HEK293 (cell line): ENCODE results near the gene CARD10.

Experiments
- CTCF ChIA-PET: fragments of 350-600 bp; formaldehyde crosslinking; extraction: SDS; loops from one replicate; lab custom pipeline; 2021; ENCODE audit warnings: antibody characterized with exemption; lab: Yijun Ruan, JAX
- POLR2A ChIA-PET: fragments of 300-600 bp; formaldehyde crosslinking; extraction: SDS; loops from one replicate; lab custom pipeline; 2020; ENCODE audit warnings: antibody characterized with exemption, inconsistent platforms; lab: Yijun Ruan, JAX
- H3K27ac ChIP-seq: fragments of 200-500 bp; sonication (Bioruptor generic); 2 replicates; pipeline ENCODE4 v1.5.1; 2014; ENCODE audit warnings: low read depth, low read length, control low read depth, inconsistent platforms; ENCODE audit errors: extremely low read depth
- H3K36me3 ChIP-seq, 2 experiments: fragments of 200-500 bp in 1 of 2; sonication (Bioruptor generic) in 1 of 2; 1 replicate in 1 of 2; 2 replicates in 1 of 2; pipeline ENCODE4 v1.5.1; 2014 to 2017; ENCODE audit warnings: inconsistent platforms in 2 of 2, low read length in 2 of 2; ENCODE audit not compliant: control insufficient read depth in 2 of 2, insufficient read depth in 1 of 2
- H3K4me1 ChIP-seq: fragments of 200-500 bp; sonication (Bioruptor generic); 2 replicates; pipeline ENCODE4 v1.5.1; 2014; ENCODE audit warnings: mild to moderate bottlenecking, low read length, inconsistent platforms; ENCODE audit not compliant: control insufficient read depth, insufficient read depth
- H3K4me3 ChIP-seq: 2 replicates; pipeline ENCODE4 v1.5.1; 2011; ENCODE audit warnings: low read depth, mild to moderate bottlenecking, control low read depth, low read length, moderate library complexity
- H3K9me3 ChIP-seq: fragments of 200-500 bp; sonication (Bioruptor generic); 2 replicates; pipeline ENCODE4 v1.5.1; 2014; ENCODE audit warnings: low read depth, low read length, inconsistent platforms; ENCODE audit not compliant: control insufficient read depth, insufficient read depth
- ATF2 ChIP-seq: fragments of 450-650 bp; formaldehyde crosslinking; IDR thresholded peaks from 2 replicates; pipeline ENCODE4 v1.5.1; 2016; ENCODE audit warnings: missing biosample characterization, missing genetic modification characterization, low read depth
- BCL11A ChIP-seq: fragments of 450-650 bp; formaldehyde crosslinking; IDR thresholded peaks from 2 replicates; pipeline ENCODE4 v1.5.1; 2016; ENCODE audit warnings: low read depth, missing biosample characterization, missing genetic modification characterization
- PATZ1 ChIP-seq: fragments of 450-650 bp; formaldehyde crosslinking; IDR thresholded peaks from 2 replicates; pipeline ENCODE4 v1.5.1; 2016; ENCODE audit warnings: missing biosample characterization, missing genetic modification characterization
- PRDM1 ChIP-seq: fragments of 450-650 bp; formaldehyde crosslinking; IDR thresholded peaks from 2 replicates; pipeline ENCODE4; 2016; ENCODE audit warnings: missing biosample characterization, missing genetic modification characterization
- SP7 ChIP-seq: fragments of 450-650 bp; formaldehyde crosslinking; IDR thresholded peaks from 2 replicates; pipeline ENCODE4 v1.5.1; 2016; ENCODE audit warnings: missing biosample characterization, missing genetic modification characterization
- YY2 ChIP-seq: fragments of 450-650 bp; formaldehyde crosslinking; IDR thresholded peaks from 2 replicates; pipeline ENCODE4 v1.5.1; 2016; ENCODE audit warnings: missing biosample characterization, missing genetic modification characterization
- ZBTB10 ChIP-seq: fragments of 450-650 bp; formaldehyde crosslinking; IDR thresholded peaks from 2 replicates; pipeline ENCODE4 v1.5.1; 2016; ENCODE audit warnings: missing biosample characterization, missing genetic modification characterization
- ZBTB20 ChIP-seq: fragments of 450-650 bp; formaldehyde crosslinking; IDR thresholded peaks from 2 replicates; pipeline ENCODE4 v1.5.1; 2016; ENCODE audit warnings: missing biosample characterization, missing genetic modification characterization
- ZFP37 ChIP-seq: fragments of 450-650 bp; formaldehyde crosslinking; IDR thresholded peaks from 2 replicates; pipeline ENCODE4 v1.5.1; 2016; ENCODE audit warnings: missing biosample characterization, missing genetic modification characterization
- ZFP69B ChIP-seq: fragments of 450-650 bp; formaldehyde crosslinking; IDR thresholded peaks from 2 replicates; pipeline ENCODE4 v1.5.1; 2016; ENCODE audit warnings: missing biosample characterization, missing genetic modification characterization
- ZNF114 ChIP-seq: fragments of 450-650 bp; formaldehyde crosslinking; IDR thresholded peaks from 2 replicates; pipeline ENCODE4 v1.5.0; 2017; ENCODE audit warnings: missing biosample characterization, missing genetic modification characterization
- ZNF132 ChIP-seq: fragments of 450-650 bp; formaldehyde crosslinking; IDR thresholded peaks from 2 replicates; pipeline ENCODE4 v1.5.1; 2017; ENCODE audit warnings: missing biosample characterization, missing genetic modification characterization, borderline replicate concordance
- ZNF175 ChIP-seq: fragments of 450-650 bp; formaldehyde crosslinking; IDR thresholded peaks from 2 replicates; pipeline ENCODE4 v1.5.1; 2016; ENCODE audit warnings: missing biosample characterization, missing genetic modification characterization
- ZNF202 ChIP-seq: fragments of 450-650 bp; formaldehyde crosslinking; IDR thresholded peaks from 2 replicates; pipeline ENCODE4 v1.5.1; 2016; ENCODE audit warnings: missing biosample characterization, missing genetic modification characterization, borderline replicate concordance
- ZNF473 ChIP-seq: fragments of 450-650 bp; formaldehyde crosslinking; IDR thresholded peaks from 2 replicates; pipeline ENCODE4 v1.5.1; 2017; ENCODE audit warnings: missing biosample characterization, missing genetic modification characterization
- ZNF48 ChIP-seq: fragments of 450-650 bp; formaldehyde crosslinking; IDR thresholded peaks from 2 replicates; pipeline ENCODE4 v1.5.1; 2016; ENCODE audit warnings: missing biosample characterization, missing genetic modification characterization
- ZNF521 ChIP-seq: fragments of 450-650 bp; formaldehyde crosslinking; IDR thresholded peaks from 2 replicates; pipeline ENCODE4 v1.5.1; 2017; ENCODE audit warnings: missing biosample characterization, mild to moderate bottlenecking, missing genetic modification characterization
- ZNF555 ChIP-seq: fragments of 450-650 bp; formaldehyde crosslinking; conservative IDR thresholded peaks from 2 replicates; pipeline ENCODE4 v1.5.1; 2017; ENCODE audit warnings: missing biosample characterization, mild to moderate bottlenecking, missing genetic modification characterization, inconsistent platforms
- ZNF629 ChIP-seq: fragments of 450-650 bp; formaldehyde crosslinking; IDR thresholded peaks from 2 replicates; pipeline ENCODE4 v1.5.1; 2017; ENCODE audit warnings: missing biosample characterization, missing genetic modification characterization
- ZNF654 ChIP-seq: fragments of 450-650 bp; formaldehyde crosslinking; IDR thresholded peaks from 2 replicates; pipeline ENCODE4 v1.5.1; 2016; ENCODE audit warnings: low read depth, missing biosample characterization, missing genetic modification characterization
- ZNF692 ChIP-seq: fragments of 450-650 bp; formaldehyde crosslinking; IDR thresholded peaks from 2 replicates; pipeline ENCODE4 v1.5.1; 2016; ENCODE audit warnings: missing biosample characterization, missing genetic modification characterization
- ZNF707 ChIP-seq: fragments of 450-650 bp; formaldehyde crosslinking; IDR thresholded peaks from 2 replicates; pipeline ENCODE4 v1.5.1; 2016; ENCODE audit warnings: missing biosample characterization, missing genetic modification characterization
- ZNF76 ChIP-seq: fragments of 450-650 bp; formaldehyde crosslinking; IDR thresholded peaks from 2 replicates; pipeline ENCODE4; 2016; ENCODE audit warnings: low read depth, missing biosample characterization, missing genetic modification characterization, borderline replicate concordance
- ZNF785 ChIP-seq: fragments of 450-650 bp; formaldehyde crosslinking; IDR thresholded peaks from 2 replicates; pipeline ENCODE4 v1.5.1; 2016; ENCODE audit warnings: missing biosample characterization, missing genetic modification characterization
- ZNF830 ChIP-seq: fragments of 450-650 bp; IDR thresholded peaks from 2 replicates; pipeline ENCODE4 v1.5.0; 2018; ENCODE audit warnings: missing biosample characterization, missing genetic modification characterization, low read depth, mild to moderate bottlenecking, moderate library complexity
- ZSCAN16 ChIP-seq: fragments of 450-650 bp; formaldehyde crosslinking; IDR thresholded peaks from 2 replicates; pipeline ENCODE4 v1.5.1; 2016; ENCODE audit warnings: missing biosample characterization, missing genetic modification characterization

CARD10 gene

GRCh38 chr22:37562049-37562875, 43.0 kb upstream of the CARD10 start (continued):
- TF ChIP-seq ZNF132 (tag by site-specific recombination), result no peak
- peak; percentile 12; the same call in 1 of the 2 replicates for TF ChIP-seq PATZ1 (tag by site-specific recombination)
- no peak for TF ChIP-seq ZNF521 (tag by site-specific recombination)
- TF ChIP-seq SP7, result no peak
- 0 out of 2 replicates have a peak, but pooled peaks have one; percentile 11 for TF ChIP-seq ZNF785 (tag by site-specific recombination)
- TF ChIP-seq ZSCAN16 (tag by site-specific recombination), result no peak
- TF ChIP-seq ZFP69B (tag by site-specific recombination), result peak; percentile 5; the same call in 1 of the 2 replicates

- ChIA-PET POLR2A (interaction anchor here (0.6 to 3.2 kb wide), 14 partner anchors 9 to 130 kb away, joined by 3 to 21 read pairs (median 4); partner anchors contain the start of gene GGA1), CTCF (interaction anchor here (0.6 to 10.7 kb wide), 18 partner anchors 9 to 1038 kb away, joined by 3 to 608 read pairs (median 5); no protein-coding TSS in a partner anchor)
- Histone ChIP-seq H3K36me3 (peaks cover 0 to 20% of the 10 kb centered on the region in 2 experiments; a peak in 2 of 3 replicates), H3K4me3 (peak overlapping the region; percentile 69), H3K4me1 (peaks cover 12% of the 10 kb centered on the region), H3K9me3 (no peaks in the 10 kb centered on the region), H3K27ac (peak overlapping the region; percentile 96)
- TF ChIP-seq ZBTB20 (tag by site-specific recombination) (peak; percentile 74), ATF2 (tag by site-specific recombination) (peak; percentile 75), ZNF692 (peak; percentile 87), ZNF76 (tag by site-specific recombination) (peak; percentile 64), ZBTB10 (tag by site-specific recombination) (peak; percentile 98), ZNF202 (tag by site-specific recombination) (no peak), ZNF473 (no peak), BCL11A (peak; percentile 87), ZNF48 (tag by site-specific recombination) (no peak), ZFP37 (tag by site-specific recombination) (0 out of 2 replicates have a peak, but pooled peaks have one; percentile 46), ZNF830 (no peak), ZNF114 (tag by site-specific recombination) (no peak), ZNF555 (tag by site-specific recombination) (no peak), ZNF707 (tag by site-specific recombination) (no peak), ZNF175 (tag by site-specific recombination) (no peak), YY2 (0 out of 2 replicates have a peak, but pooled peaks have one; percentile 26), PRDM1 (tag by site-specific recombination) (no peak), ZNF654 (0 out of 2 replicates have a peak, but pooled peaks have one; percentile 8), ZNF629 (tag by site-specific recombination) (peak; percentile 96)
Measured at GRCh38 chr22:37561212-37562048, 42.2 kb upstream of the CARD10 start.
